Nephron (organoid): ENCODE results near the gene CHSY1.
A peak's percentile ranks its signal among the peaks of the same experiment; 100 is the strongest.

ENCODE experiments used
- H3K27ac Mint-ChIP-seq, 3 experiments: 2 replicates each; pipeline ENCODE4 v1.8.0; 2020; ENCODE audit warnings: mixed read lengths in 3 of 3, mild to moderate bottlenecking in 2 of 3, moderate library complexity in 1 of 3
- H3K27me3 Mint-ChIP-seq: 2 replicates; pipeline ENCODE4 v1.8.0; 2021; ENCODE audit warnings: low read depth, mild to moderate bottlenecking, moderate library complexity, mixed read lengths
- H3K36me3 Mint-ChIP-seq: 2 replicates; pipeline ENCODE4 v1.8.0; 2020; ENCODE audit warnings: low read depth, mixed read lengths
- H3K4me1 Mint-ChIP-seq: 2 replicates; pipeline ENCODE4 v1.8.0; 2020; ENCODE audit warnings: mixed read lengths
- H3K4me3 Mint-ChIP-seq, 3 experiments: 2 replicates each; pipeline ENCODE4 v1.8.0; 2020; ENCODE audit warnings: mild to moderate bottlenecking in 3 of 3, mixed read lengths in 3 of 3, moderate library complexity in 2 of 3
- H3K9me3 Mint-ChIP-seq: 2 replicates; pipeline ENCODE4 v1.8.0; 2020; ENCODE audit warnings: mixed read lengths
- TF ChIP-seq, protein P1 (sequence below), 3 experiments: fragments of 200-600 bp; sonication (generic); IDR thresholded peaks; one replicate each; pipeline ENCODE4 v1.5.0; 2021; ENCODE audit warnings: antibody characterized with exemption in 3 of 3; ENCODE audit not compliant: unreplicated experiment in 3 of 3

Gene CHSY1

GRCh38 chr15:101180620-101181307 is 71.1 kb downstream of the CHSY1 start:
- TF ChIP-seq, protein P1, sequence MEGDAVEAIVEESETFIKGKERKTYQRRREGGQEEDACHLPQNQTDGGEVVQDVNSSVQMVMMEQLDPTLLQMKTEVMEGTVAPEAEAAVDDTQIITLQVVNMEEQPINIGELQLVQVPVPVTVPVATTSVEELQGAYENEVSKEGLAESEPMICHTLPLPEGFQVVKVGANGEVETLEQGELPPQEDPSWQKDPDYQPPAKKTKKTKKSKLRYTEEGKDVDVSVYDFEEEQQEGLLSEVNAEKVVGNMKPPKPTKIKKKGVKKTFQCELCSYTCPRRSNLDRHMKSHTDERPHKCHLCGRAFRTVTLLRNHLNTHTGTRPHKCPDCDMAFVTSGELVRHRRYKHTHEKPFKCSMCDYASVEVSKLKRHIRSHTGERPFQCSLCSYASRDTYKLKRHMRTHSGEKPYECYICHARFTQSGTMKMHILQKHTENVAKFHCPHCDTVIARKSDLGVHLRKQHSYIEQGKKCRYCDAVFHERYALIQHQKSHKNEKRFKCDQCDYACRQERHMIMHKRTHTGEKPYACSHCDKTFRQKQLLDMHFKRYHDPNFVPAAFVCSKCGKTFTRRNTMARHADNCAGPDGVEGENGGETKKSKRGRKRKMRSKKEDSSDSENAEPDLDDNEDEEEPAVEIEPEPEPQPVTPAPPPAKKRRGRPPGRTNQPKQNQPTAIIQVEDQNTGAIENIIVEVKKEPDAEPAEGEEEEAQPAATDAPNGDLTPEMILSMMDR (IDR thresholded peaks at IDR 0.05; ENCODE audit: unreplicated experiment in 3 of 3) = no peak
- Mint-ChIP-seq H3K9me3 (peaks cover 4% of the 10 kb centered on the region), H3K27ac (peak overlapping the region; percentile 8 to 74 (median 49)), H3K36me3 (peaks cover 81% of the 10 kb centered on the region), H3K4me1 (peaks cover 70% of the 10 kb centered on the region), H3K4me3 (no peak overlapping the region), H3K27me3 (no peaks in the 10 kb centered on the region)

GRCh38 chr15:101179341-101180153 is 72.3 kb downstream of the CHSY1 start:
- peaks cover 4% of the 10 kb centered on the region for H3K9me3 Mint-ChIP-seq
- TF ChIP-seq, protein P1 (IDR thresholded peaks at IDR 0.05; ENCODE audit: unreplicated experiment in 3 of 3) = no peak
- H3K27ac Mint-ChIP-seq = peak overlapping the region; percentile 71 to 84 (median 74)
- no peaks in the 10 kb centered on the region for H3K27me3 Mint-ChIP-seq
- peaks cover 90% of the 10 kb centered on the region for H3K36me3 Mint-ChIP-seq
- peaks cover 74% of the 10 kb centered on the region for H3K4me1 Mint-ChIP-seq
- H3K4me3 Mint-ChIP-seq = no peak overlapping the region

GRCh38 chr15:101178931-101179330 is 72.9 kb downstream of the CHSY1 start:
- H3K36me3 Mint-ChIP-seq = peaks cover 94% of the 10 kb centered on the region
- peaks cover 4% of the 10 kb centered on the region for H3K9me3 Mint-ChIP-seq
- peak overlapping the region in 1 of 3 experiments; percentile 47 for H3K4me3 Mint-ChIP-seq
- TF ChIP-seq, protein P1 (IDR thresholded peaks at IDR 0.05; ENCODE audit: unreplicated experiment in 3 of 3) = no peak
- peak overlapping the region; percentile 50 to 84 (median 71) for H3K27ac Mint-ChIP-seq
- H3K4me1 Mint-ChIP-seq = peaks cover 71% of the 10 kb centered on the region
- H3K27me3 Mint-ChIP-seq = no peaks in the 10 kb centered on the region

DNA sequence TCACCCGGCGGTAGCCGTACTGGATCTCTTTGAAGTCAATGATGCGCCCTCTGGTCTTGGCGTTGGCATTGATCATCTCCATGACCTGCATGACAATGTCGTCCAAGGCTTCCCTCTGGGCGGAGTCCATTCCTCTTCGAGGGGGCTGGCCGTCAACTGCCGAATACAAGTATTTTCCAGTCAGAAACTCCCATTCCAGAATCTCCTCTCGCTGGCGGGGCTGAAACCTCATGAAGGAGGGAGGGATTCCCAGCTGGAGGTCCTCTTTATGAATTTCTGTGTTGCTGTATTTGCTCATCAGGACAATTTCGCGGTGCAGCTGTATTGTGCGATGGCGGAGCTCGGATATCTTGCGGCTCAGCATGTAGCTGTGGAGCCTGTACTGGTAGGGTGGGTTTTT is 73.4 kb downstream of the CHSY1 start:
- no peaks in the 10 kb centered on the region for H3K27me3 Mint-ChIP-seq
- H3K9me3 Mint-ChIP-seq = peaks cover 4% of the 10 kb centered on the region
- TF ChIP-seq, protein P1 (IDR thresholded peaks at IDR 0.05; ENCODE audit: unreplicated experiment in 3 of 3) = no peak
- peaks cover 93% of the 10 kb centered on the region for H3K36me3 Mint-ChIP-seq
- H3K4me1 Mint-ChIP-seq = peaks cover 66% of the 10 kb centered on the region
- peak overlapping the region; percentile 50 to 84 (median 71) for H3K27ac Mint-ChIP-seq
- H3K4me3 Mint-ChIP-seq = peak overlapping the region in 1 of 3 experiments; percentile 47

DNA sequence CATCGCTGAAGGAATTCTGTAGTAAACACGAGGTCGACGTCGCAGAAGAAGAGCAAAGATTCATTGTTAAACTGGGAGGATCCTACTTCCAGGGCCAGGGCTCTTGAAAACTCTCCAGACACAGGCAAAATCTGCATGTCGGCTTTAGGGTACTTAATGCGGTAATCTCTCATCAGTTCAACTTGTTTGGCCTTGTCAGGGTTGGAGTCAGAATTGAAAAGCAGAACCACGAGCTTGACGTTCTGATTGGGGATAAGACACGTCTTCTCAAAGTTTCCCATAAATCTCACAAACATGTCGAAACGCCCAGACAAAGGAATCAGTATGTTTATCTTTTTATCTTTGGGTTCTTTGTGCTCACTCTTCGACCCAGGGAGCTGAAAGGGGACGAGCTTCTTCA is 74.0 kb downstream of the CHSY1 start:
- H3K4me1 Mint-ChIP-seq = peaks cover 65% of the 10 kb centered on the region
- H3K9me3 Mint-ChIP-seq = peaks cover 4% of the 10 kb centered on the region
- H3K4me3 Mint-ChIP-seq = no peak overlapping the region
- H3K36me3 Mint-ChIP-seq = peaks cover 92% of the 10 kb centered on the region
- peak overlapping the region; percentile 28 to 84 (median 37) for H3K27ac Mint-ChIP-seq
- TF ChIP-seq, protein P1 (IDR thresholded peaks at IDR 0.05; ENCODE audit: unreplicated experiment in 3 of 3) = no peak
- no peaks in the 10 kb centered on the region for H3K27me3 Mint-ChIP-seq
